Hematopoietic multipotent progenitor cell treated with erythropoietin and hydrocortisone succinate and interleukin-3 and kit ligand, for 6 days (in vitro differentiated cells): Measurements from ENCODE around the gene CCDC38.
"Not testable (repeated sequence)": the region's sequence is repeated elsewhere in the genome, so short reads cannot be mapped to it uniquely, and the experiment has no call there.

ENCODE experiments used
- DNase-seq: peaks from one replicate; pipeline ENCODE4 v3.0.0-alpha.2; 2015

The CCDC38 gene

GRCh38 chr12:95881331-95881955, 61.0 kb downstream of the CCDC38 start:
- DNase-seq = no peak

GRCh38 chr12:95880895-95881294, 61.5 kb downstream of the CCDC38 start:
- no peak for DNase-seq

DNA sequence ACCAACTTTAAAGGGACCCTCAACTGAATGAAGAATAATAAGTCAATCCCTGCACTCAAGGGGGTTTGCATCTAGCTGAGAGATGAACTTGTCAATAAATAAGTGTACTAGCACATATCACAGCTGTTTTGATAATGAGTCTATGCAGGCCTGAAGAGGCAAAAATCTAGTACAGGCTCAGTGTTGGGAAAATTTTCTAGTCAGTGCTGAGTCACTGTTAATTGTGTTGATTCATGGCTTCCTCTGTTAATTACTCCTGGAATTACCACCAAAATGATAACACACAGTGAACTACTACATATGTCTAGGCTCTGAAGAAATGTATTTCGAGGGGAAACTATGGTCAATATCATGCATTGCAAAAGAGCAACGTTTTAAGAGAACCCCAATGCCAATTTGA, 64.8 kb downstream of the CCDC38 start:
- DNase-seq = no peak

DNA sequence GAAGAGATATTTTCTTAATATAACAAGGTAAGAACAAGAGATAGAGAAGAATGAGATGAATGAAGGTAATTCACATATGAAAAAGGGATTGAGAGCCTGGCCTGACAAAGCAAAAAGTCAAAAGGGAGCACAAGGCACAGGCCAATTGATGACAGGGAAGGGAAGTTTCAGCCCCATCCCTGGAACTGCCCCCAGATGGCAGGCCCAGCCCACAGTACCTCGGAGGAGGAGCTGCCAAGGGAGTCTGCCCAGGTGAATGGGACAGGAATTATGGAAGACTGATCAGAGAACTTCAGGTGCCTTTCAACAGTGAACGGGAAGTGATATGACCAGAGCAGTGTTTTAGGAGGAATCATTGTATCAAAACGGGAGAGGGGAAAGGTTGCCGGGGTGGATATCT, 68.0 kb downstream of the CCDC38 start:
- no peak for DNase-seq

DNA sequence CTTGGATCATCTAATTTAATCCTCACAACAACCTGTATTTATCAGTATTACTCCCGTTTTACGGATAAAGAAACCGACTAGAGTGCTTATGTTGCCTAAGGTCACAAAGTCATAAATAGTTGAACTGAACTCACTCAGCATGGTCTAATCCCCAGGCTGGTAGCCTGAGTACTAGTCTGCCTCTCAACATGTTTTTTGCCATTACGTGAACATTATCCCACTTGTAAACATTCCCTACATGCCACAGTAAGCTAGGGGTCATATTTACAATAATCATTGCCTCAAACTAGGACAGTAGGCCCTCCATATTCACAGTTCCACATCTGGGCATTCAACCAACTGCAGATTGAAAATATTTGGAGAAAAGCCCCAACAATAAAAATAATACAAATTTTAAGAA, 71.5 kb downstream of the CCDC38 start:
- no peak for DNase-seq

- DNase-seq = no peak
Observed at GRCh38 chr12:95863337-95863736, 79.1 kb downstream of the CCDC38 start.

DNA sequence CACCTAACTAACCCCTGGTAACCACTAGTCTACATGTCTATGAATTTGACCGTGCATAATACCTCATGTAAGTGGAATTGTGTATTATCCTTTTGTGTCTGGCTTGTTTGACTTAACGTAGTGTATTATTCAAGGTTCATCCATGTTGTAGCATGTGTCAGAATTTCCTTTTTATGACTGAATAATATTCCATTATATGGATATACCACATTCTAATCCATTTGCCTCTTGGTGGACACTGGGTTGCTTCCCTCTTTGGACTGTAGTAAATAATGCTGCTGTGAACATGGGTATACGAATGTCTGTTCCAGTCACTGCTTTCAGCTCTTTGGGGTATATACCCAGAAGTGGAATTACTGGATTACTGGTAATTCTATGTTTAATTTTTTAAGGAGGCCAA, 80.4 kb downstream of the CCDC38 start:
- DNase-seq = no peak

DNA sequence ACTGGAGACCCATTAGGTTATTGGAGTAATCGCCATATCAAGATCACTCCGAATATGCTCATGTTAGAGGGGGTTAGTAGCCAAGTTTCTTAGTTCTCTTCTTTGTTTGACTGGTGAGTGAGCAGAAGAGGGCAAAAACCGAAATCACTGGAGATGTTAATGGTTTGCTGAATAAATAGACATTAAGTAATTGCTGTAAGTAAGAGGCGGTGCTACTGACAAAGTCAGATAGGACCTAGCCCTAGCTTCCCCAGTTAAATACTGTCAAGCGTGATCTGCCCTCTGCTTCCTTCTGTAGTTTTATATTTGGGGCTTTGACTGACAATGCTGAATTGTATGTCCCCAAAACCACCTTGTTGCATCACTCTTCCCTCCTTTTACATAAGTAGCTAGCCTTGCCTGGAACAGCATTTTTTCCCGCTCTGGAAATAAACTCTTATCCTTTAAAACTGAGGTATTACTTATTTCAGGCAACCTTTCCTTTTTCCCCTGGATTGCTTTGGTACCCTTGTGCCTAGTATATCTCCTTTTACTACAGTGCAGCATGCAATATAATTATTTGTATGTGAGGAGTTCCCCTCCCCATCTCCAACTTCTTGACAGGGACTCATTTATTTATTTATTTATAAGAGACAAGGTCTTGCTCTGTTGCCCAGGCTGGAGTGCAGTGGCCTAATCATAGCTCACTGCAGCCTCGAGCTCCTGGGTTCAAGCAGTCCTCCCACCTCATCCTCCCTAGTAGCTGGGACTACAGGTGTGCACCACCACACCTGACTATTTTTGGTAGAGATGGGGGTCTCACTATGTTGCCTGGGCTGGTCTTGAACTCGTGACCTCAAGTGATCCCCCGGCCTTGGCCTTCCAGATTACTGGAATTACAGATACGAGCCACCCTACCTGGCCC, 82.2 kb downstream of the CCDC38 start:
- DNase-seq = peak; percentile 36

GRCh38 chr12:95859344-95859816, 83.0 kb downstream of the CCDC38 start:
- peak; percentile 61 for DNase-seq

DNA sequence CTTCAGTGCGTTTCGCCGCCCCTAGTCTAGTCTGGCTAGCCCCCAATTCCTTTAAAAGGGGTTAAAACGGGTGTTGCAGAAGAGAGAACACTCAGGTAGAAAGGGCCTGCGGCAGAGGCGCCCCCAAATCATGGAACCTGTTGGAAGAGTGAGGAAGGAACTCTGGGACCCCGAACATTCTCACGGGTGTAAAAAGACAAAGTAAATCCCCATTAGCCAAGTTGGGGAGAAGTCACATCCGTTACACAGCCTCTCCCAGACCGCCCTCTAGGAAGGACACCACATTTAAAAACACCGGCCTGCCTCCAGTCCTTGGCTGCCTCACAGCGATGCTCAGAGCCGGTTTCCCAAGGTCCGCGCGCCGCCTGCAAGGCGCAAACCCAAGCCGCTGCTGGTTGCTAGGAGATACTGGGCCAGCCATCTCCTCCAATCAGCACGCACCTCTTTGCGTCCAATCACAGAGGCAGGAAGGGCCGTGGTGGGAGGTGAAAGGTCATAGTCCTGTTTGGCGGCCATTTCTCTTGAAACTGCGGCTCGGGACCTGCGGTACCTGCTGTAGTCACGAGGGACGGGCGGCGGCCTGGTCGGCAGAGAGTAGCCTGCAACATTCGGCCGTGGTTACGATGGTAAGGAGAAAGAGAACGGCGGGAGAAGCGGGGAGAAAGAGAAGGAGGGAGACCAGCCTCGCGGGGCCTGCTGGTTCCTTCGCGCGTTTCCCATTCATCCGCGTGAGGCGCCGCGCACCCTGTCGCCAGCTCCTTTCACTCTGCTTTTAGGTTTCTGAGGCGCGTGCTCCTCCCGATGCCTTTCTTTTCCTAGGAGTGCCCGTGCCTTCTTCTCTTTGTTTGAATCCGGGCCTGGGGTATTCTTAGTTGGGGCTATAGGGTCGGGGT, 83.7 kb downstream of the CCDC38 start, which contains the start of gene SNRPF:
Gene SNRPF, plus strand, starts transcription at position 502 of the 893 bp plus-strand sequence. Its CDS starts 122 bp downstream, at position 624.
- DNase-seq = peak; percentile 98

- peak; percentile 9 for DNase-seq
Observed at GRCh38 chr12:95857799-95858198, 84.6 kb downstream of the CCDC38 start.

DNA sequence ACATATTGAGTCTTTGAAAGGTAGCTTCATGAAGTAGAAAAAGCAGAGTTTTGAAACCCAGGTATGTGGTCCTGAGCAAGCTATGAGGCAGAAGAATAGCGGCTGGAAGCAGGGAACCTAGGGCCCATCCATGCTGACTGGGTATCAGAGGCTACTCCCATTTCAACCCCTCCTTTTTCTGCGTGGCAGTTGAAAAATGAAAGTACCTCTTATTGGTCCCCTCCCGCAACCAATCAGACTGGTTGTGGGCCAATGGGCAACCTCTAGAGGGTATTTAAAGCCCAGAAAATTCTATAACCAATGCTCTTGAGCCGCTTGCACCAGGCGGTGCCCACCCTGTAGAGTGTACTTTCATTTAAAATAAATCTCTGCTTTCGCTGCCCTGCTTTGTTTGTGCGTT, 85.3 kb downstream of the CCDC38 start:
- DNase-seq = no peak

GRCh38 chr12:95852133-95852532, 90.3 kb downstream of the CCDC38 start:
- no peak for DNase-seq

DNA sequence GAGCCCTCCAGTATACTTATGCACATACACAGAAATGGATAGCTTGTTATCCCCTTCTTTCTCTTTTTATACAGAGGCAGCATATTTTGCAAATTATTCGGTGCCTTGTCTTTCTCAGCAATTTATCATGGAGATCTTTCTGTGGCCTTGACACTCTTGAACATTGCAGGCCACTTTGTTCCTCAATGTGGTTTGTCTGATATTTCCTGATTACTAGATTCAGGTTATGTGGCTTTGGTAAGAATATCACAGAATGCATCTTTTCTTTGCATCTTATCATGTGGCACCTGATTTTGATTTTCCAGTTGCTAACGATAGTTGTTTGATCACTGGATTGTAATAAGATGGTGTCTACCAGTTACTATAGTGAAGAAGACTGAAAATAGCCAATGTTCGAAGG, 90.8 kb downstream of the CCDC38 start:
- DNase-seq = peak; percentile 63

- DNase-seq = peak; percentile 33
Observed at GRCh38 chr12:95848575-95849388, 93.6 kb downstream of the CCDC38 start.

DNA sequence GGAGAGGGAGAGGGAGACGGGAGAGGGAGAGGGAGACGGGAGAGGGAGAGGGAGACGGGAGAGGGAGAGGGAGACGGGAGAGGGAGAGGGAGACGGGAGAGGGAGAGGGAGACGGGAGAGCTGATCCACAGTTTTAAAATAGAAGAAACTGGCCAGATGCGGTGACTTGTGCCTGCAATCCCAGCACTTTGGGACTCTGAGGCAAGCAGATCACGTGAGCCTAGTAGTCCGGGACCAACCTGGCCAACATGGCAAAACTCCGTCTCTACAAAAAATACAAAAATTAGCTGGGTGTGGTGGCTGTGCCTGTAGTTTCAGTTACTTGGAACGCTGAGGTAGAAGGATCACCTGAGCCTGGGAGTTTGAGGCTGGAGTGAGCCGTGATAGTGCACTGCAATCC, 100.0 kb downstream of the CCDC38 start:
- DNase-seq = not testable (repeated sequence)

- peak; percentile 18 for DNase-seq
Observed at GRCh38 chr12:95838125-95838524, 104.3 kb downstream of the CCDC38 start.

DNA sequence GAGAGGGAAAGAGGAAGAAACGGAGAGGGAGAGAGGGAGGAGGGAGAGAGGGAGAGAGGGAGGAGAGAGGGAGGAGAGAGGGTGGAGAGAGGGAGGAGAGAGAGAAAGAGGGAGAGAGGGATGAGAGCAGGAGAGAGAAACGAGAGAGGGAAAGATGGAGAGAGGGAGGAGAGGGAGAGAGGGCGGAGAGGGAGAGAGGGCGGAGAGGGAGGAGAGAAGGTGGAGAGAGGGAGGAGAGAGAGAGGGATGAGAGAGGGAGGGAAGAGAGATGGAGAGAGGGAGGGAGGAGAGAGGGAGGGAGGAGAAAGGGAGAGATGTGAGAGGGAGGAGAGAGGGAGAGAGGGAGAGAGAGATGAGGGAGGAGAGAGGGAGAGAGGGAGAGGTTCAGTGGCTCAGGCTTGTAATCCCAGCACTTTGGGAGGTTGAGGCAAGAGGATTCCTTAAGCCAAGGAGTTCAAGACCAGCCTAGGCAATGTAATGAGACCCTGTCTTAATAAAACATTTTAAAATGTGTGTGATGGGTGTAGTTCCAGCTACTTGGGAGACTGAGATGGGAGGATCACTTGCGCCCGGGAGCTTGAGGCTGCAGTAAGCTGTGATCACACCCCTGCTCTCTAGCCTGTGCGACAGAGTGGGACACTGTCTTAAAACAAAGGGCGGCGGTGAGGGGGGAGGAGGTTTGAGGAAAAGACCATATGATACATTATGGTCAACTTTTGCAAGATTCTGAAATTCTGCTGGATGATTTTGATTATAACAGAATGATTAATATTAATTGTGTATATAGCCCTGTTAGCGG, 105.0 kb downstream of the CCDC38 start:
- no peak for DNase-seq

DNA sequence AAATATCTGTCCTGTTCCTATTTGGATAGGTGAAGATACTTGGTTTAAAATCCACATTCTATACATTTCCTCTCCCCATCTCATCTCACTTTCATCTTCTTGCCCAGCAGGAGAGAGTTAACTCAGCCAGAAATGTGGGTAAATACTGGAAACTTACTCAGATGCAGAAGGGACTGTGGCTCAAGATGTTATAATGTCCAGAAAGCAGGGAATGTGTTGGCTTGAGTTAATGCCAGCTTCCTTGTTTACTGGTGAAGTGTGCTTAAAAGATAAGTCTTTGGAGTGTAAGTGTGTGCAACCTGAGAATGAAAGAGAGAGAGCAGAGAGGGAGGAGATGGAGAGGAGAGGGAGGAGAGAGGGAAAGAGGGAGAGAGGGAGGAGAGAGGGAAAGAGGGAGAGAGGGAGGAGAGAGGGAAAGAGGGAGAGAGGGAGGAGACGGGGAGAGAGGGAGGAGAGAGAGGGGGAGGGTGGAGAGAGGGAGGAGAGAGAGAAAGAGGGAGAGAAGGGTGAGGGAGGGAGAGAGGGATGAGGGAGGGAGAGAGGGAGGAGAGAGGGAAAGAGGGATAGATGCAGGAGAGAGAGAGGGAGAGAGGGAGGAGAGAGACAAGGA, 105.7 kb downstream of the CCDC38 start:
- DNase-seq = no peak

- no peak for DNase-seq
Observed at GRCh38 chr12:95836185-95836609, 106.2 kb downstream of the CCDC38 start.

DNA sequence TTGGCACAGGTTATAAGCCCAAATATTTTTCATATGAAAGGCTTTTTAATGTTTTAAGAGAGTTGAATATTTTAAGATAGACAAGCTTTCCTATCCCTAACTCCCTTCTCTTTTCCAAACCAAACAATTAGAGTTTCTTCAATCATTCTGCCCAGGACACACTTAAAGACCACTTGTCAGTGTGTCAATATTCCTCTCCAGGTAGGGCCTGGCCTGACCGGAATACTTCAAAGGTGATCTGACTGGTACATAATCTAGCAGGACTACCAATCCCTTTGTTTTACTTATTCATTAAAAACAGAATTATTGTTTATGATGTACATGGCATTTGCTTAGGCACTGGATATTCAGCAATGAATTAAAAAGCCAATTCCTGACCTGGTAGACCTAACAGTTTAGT, 107.8 kb downstream of the CCDC38 start:
- no peak for DNase-seq
